ENCODE measurements around the gene CTBP1.

Gene CTBP1

GRCh38 chr4:1227816-1228215 is 21.1 kb downstream of the CTBP1 start:
- DNase-seq (ENCODE audit: low read depth), result no peak
- H3K4me3 ChIP-seq (ENCODE audit: low read depth, low read length), result no peak overlapping the region
- TF ChIP-seq, protein P1, sequence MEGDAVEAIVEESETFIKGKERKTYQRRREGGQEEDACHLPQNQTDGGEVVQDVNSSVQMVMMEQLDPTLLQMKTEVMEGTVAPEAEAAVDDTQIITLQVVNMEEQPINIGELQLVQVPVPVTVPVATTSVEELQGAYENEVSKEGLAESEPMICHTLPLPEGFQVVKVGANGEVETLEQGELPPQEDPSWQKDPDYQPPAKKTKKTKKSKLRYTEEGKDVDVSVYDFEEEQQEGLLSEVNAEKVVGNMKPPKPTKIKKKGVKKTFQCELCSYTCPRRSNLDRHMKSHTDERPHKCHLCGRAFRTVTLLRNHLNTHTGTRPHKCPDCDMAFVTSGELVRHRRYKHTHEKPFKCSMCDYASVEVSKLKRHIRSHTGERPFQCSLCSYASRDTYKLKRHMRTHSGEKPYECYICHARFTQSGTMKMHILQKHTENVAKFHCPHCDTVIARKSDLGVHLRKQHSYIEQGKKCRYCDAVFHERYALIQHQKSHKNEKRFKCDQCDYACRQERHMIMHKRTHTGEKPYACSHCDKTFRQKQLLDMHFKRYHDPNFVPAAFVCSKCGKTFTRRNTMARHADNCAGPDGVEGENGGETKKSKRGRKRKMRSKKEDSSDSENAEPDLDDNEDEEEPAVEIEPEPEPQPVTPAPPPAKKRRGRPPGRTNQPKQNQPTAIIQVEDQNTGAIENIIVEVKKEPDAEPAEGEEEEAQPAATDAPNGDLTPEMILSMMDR (conservative IDR thresholded peaks at IDR 0.05; ENCODE audit: low read depth, low read length), result no peak

GRCh38 chr4:1226598-1226997 is 22.3 kb downstream of the CTBP1 start:
- H3K4me3 ChIP-seq (ENCODE audit: low read depth, low read length), result no peak overlapping the region
- no peak for DNase-seq (ENCODE audit: low read depth)
- TF ChIP-seq, protein P1 (conservative IDR thresholded peaks at IDR 0.05; ENCODE audit: low read depth, low read length), result no peak

DNA sequence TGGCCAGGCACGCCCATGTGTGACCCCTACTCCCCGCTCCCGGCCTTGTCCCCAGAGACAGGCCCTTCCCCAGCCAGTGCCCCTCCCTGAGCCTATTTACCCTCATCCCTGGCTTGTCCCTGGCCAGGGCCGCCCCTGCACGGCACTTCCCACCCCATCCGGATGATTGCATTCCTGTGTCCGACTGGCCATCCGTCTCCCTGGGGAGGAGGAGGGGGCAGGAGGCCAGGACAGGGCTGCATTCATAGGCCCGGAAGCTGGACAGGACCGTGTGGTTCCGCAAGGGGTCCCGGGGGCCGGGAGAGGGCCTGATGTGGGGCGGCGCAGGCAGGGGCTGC is 22.8 kb downstream of the CTBP1 start:
- no peak for DNase-seq (ENCODE audit: low read depth)
- no peak overlapping the region for H3K4me3 ChIP-seq (ENCODE audit: low read depth, low read length)
- TF ChIP-seq, protein P1 (conservative IDR thresholded peaks at IDR 0.05; ENCODE audit: low read depth, low read length), result no peak

DNA sequence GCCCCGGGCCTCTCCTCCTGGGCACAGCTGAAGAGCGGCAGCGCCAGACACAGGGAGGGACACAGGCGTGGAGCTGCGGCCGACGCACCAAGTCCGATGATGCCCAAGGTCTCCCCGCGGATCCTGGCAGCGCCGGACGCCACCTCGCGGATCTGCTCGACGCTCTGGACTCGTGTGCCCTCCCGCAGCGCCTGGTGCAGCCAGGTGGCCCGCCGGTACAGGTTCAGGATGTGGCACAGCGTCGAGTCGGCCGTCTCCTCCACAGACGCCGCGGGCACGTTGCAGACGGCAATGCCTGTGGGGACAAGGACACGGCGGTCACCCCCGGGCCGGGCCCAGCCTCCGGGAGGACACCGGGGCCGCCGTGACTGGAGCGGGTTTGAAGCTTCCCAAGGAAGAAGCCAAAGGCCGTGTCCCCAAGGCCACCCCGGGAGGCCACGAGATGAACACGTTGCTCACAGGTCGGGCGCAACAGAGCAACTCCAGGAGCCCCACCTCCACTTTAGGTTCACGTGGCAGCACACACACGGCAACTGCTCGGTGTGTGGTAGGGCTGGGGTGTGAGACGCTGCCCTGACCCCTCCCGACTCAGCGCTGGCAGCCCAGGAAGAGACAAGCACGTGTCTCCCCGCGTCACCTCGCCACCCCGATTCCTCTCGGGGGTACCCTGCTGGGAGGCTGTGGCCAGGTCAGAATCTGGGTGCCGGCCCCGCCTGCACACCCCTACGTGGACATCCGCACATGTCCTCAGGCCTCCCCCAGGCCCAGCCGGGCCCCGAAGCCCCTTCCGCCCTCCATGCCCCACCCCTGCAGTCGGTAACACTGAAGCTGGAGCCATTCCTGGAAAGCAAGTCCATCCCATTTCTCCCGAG is 23.4 kb downstream of the CTBP1 start:
- TF ChIP-seq, protein P1 (conservative IDR thresholded peaks at IDR 0.05; ENCODE audit: low read depth, low read length), result no peak
- H3K4me3 ChIP-seq (ENCODE audit: low read depth, low read length), result no peak overlapping the region
- DNase-seq (ENCODE audit: low read depth), result no peak

GRCh38 chr4:1223841-1224809 is 24.8 kb downstream of the CTBP1 start:
- no peak for DNase-seq (ENCODE audit: low read depth)
- TF ChIP-seq, protein P1 (conservative IDR thresholded peaks at IDR 0.05; ENCODE audit: low read depth, low read length), result no peak
- H3K4me3 ChIP-seq (ENCODE audit: low read depth, low read length), result no peak overlapping the region

DNA sequence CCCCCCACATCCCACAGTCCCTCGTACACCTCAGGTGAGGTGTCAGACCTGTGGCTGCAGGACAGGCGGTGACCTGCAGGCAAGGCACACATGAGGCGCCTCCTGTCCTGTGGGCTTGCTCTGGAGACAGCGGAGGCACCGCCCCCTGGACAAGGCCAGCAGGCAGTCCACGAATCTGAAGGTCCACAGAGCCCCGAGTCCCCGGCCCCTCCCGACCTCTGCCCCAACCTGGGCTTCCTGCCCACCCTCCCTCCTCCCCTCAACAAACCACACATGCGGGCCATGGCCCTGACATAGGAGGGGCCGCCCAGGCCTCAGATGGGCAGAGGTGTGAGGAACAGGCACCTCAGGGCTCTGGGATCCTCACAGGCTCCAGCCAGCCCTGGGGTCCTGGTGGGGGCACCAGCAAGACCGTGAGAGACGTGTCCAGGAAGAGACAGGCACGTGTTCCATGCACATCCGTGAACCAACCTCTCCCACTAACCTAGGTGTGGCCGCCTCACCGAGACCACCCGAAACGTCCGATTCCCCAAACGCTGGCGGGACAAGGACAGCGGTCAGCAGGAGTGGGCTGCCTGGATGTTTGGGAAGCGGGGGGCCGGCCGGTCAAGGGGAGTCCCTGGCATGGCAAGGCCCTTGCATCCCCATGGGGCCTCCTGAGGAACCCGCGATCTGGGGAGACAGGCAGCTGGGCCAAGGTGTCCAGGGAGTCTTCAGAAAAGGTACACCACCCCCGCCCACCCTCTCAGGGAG is 25.8 kb downstream of the CTBP1 start:
- TF ChIP-seq, protein P1 (conservative IDR thresholded peaks at IDR 0.05; ENCODE audit: low read depth, low read length), result no peak
- no peak overlapping the region for H3K4me3 ChIP-seq (ENCODE audit: low read depth, low read length)
- no peak for DNase-seq (ENCODE audit: low read depth)
